ENCODE measurements around the gene RANBP9. TPM values are rescaled to one million over a fixed set of nuclear protein-coding genes. Genes with fewer than 3 reads are reported as not detected.

RANBP9 gene
- total and polyA plus RNA-seq, 9 of the 15 experiments (the other 6 are each of a cell fraction or from before 2014, with no cell fraction given), result 27.5 to 130 (median 61.5) TPM

GRCh38 chr6:13614926-13615791 lies 96.5 kb downstream of the RANBP9 start, which contains the start of gene NOL7 (continued):
- TF ChIP-seq ZNF41 (CRISPR knock-in tag; conservative IDR thresholded peaks at IDR 0.05) (no peak; the same call in 1 of the 2 replicates), ZNF354B (CRISPR knock-in tag; IDR thresholded peaks at IDR 0.05) (no peak), ELF4 (CRISPR knock-in tag; IDR thresholded peaks at IDR 0.05) (no peak), USF1 (CRISPR knock-in tag; IDR thresholded peaks at IDR 0.05) (peak; percentile 93), PRMT5 (CRISPR knock-in tag; IDR thresholded peaks at IDR 0.05) (no peak), RBM34 (IDR thresholded peaks at IDR 0.05; ENCODE audit: borderline replicate concordance, insufficient read depth, low read length) (no peak), EGR1 (conservative IDR thresholded peaks at IDR 0.05) (peak; percentile 96), MED1 (CRISPR knock-in tag; IDR thresholded peaks at IDR 0.05; ENCODE audit: borderline replicate concordance) (no peak), FIP1L1 (IDR thresholded peaks at IDR 0.05; ENCODE audit: low read depth, low read length, poor library complexity, severe bottlenecking) (peak; percentile 97), OTX1 (CRISPR knock-in tag; IDR thresholded peaks at IDR 0.05) (peak; percentile 57), PKNOX1 (IDR thresholded peaks at IDR 0.05) (0 out of 2 replicates have a peak, but pooled peaks have one; percentile 42), FUS (optimal IDR thresholded peaks at IDR 0.05; ENCODE audit: low read depth, low read length) (peak; percentile 88), ZNF75A (CRISPR knock-in tag; IDR thresholded peaks at IDR 0.05) (peak; percentile 13; the same call in 1 of the 2 replicates), NUFIP1 (IDR thresholded peaks at IDR 0.05; ENCODE audit: partially characterized antibody) (peak; percentile 58), SMAD4 (CRISPR knock-in tag; conservative IDR thresholded peaks at IDR 0.05) (peak; percentile 87), AFF4 (CRISPR knock-in tag; IDR thresholded peaks at IDR 0.05) (peak; percentile 98), MAZ (CRISPR knock-in tag; conservative IDR thresholded peaks at IDR 0.05 in 1 of 2, IDR thresholded peaks at IDR 0.05 in 1 of 2) (peak; percentile 70 to 92; a peak in 3 of 4 replicates), ZNF717 (CRISPR knock-in tag; IDR thresholded peaks at IDR 0.05) (no peak), NFXL1 (CRISPR knock-in tag; IDR thresholded peaks at IDR 0.05) (peak; percentile 14; the same call in 1 of the 2 replicates), TCF7 (IDR thresholded peaks at IDR 0.05; ENCODE audit: borderline replicate concordance) (peak; percentile 73; the same call in 1 of the 2 replicates), YY1 (IDR thresholded peaks at IDR 0.05; ENCODE audit: borderline replicate concordance in 1 of 3, control insufficient read depth in 1 of 3, extremely low read depth in 1 of 3, insufficient read depth in 3 of 3, insufficient read length in 1 of 3, insufficient replicate concordance in 2 of 3, low read depth in 1 of 3, low read length in 2 of 3) (peak; percentile 34 to 85 (median 81))

Data from K562 (cell line).